GM19328 (cell line): ENCODE data around the gene NET1.

ENCODE experiments used
- ATAC-seq: cut with Tn5 transposase; IDR thresholded peaks from one replicate; pipeline ENCODE4 v1.9.1; 2021; ENCODE audit warnings: mild to moderate bottlenecking, moderate library complexity; ENCODE audit not compliant: unreplicated experiment

Gene NET1

DNA sequence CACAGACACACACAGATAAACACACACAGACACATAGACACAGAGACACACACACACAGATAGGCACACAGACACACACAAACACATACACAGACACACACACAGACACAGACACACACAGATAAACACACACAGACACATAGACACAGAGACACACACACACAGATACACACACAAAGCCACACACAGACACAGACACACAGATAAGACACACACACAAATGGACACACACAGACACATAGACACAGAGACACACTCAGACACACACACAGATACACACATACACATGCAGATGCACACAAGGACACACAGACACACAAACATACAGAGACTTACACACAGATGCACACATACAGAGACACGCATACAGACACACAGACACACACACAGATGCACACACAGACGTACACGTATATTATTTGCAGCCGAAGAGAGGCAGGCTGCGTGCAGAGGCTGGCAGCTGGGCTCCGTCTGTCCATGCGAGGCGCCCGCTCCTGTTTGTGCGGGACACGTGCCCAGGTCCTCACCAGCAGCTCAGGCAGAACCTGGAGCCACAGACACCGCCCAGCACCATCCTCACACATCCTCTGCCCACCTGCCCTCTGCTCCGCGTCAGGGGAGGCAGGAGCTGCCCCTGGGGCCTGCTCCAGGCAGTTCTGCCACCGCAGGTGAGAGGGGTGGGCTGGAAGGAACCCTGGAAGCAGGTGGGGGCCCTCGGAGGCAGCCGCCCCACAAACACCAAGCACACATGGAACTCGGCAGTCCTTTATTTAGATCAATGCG, 85.8 kb downstream of the NET1 start:
- no peak for ATAC-seq

- ATAC-seq, result no peak
Observed at GRCh38 chr10:5498791-5499492, 86.6 kb downstream of the NET1 start.

DNA sequence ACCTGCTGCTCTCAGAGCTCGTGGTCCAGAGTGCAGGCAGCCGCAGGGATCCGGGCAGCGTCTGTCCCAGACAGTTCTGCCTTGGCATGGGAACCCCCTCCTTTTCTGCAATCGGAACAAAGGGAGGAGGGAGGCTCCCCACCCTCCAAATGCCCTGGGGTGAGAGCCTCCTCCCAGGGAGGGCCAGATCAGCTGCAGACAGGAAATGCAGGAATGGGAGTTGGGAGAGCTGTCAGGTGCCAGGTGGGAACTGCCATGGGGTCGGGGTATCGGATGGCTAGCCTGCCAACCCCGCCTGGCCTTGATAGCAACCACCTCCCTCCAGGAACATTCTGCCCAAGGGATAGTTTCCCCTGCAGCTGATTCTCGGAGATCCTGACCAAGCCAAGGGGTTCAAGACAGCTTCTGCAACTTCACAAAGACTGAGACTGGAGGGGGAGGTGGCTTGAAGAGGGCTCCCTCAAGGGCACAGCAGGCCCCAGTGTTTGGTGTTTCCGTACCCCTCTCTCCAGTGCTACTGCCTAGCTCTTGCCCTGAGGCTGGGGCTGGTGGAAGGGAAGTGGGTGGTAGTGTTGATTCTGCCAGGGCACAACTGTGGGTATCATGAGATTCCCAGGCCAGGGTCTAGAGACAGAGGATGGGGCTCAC, 87.3 kb downstream of the NET1 start, which contains the start of gene CALML5:
CALML5 (minus strand) TSS at position 78 of the 648 bp plus-strand sequence. CDS start 132 bp downstream, outside the sequence.
- ATAC-seq, result no peak

GRCh38 chr10:5500162-5500670, 87.9 kb downstream of the NET1 start:
- ATAC-seq, result no peak

- ATAC-seq, result no peak
Observed at GRCh38 chr10:5500910-5501309, 88.6 kb downstream of the NET1 start.

DNA sequence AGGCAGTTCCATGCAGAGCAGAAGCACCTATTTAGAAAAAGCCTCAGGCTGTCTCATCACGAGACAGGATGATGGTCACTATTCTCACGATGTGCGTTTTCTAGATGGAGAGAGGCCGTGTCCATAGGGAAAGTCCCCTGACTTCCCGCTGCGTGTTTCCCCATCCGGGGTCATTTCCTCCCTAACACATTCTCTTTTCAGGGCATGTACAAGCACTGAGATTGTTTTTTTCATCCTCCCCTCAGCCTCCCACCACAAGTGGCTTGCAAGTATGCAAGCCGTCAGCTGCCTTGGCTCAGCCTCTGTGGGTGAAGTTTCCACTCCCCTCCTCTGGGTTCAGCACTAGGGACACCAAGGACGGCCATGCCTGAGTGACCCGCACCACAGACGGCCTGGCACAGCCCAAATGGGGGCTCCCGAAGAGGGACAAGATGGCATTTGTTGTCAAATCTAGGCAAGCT, 89.7 kb downstream of the NET1 start:
- ATAC-seq, result no peak

GRCh38 chr10:5502571-5503476, 90.5 kb downstream of the NET1 start:
- ATAC-seq, result no peak

- no peak for ATAC-seq
Observed at GRCh38 chr10:5503477-5503835, 91.1 kb downstream of the NET1 start.

DNA sequence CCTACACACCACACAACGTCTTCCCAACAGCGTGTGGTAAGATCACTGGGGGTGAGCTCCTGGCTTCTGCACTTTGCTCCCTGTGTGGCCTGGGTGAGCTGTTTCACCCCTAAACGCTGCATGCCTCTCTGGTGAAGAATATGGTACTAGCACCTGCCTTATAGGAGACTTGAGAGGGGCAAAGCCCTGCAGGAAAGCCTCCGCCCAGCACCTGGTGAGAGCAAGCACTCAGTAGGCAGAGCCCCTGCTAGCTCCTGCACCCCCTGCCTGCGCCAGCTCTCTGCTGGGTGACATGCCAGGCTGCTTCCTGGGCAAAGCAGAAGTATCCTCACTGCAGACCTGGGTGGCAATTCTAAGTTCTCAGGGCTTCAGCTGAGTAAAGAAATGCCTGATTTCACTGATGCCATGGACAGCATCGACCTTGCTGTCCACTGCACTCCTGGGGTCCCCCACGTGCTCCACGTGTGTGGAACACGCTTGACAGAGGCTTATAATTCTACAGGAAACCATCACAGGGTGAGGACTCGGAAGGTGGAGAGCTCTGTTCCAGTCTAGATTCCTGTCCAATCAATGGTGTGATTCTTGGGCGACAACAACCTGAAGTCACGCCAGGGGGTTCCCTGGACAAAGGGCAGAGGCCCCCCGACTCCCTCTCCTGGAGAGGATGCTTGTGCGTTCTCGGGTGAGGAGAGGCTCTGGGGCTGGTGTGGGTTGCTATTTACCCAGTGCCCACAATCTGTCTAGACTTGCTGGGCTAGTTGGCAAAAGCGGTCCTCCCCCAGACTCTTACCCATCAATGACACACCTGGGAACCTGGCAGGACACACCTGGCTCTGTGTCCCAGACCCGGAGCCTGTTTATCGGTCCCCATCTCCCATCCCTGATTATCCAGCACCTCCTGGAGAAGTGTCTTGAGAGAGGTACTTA, 92.1 kb downstream of the NET1 start:
- ATAC-seq, result no peak

GRCh38 chr10:5506246-5506645, 93.9 kb downstream of the NET1 start:
- ATAC-seq, result no peak

DNA sequence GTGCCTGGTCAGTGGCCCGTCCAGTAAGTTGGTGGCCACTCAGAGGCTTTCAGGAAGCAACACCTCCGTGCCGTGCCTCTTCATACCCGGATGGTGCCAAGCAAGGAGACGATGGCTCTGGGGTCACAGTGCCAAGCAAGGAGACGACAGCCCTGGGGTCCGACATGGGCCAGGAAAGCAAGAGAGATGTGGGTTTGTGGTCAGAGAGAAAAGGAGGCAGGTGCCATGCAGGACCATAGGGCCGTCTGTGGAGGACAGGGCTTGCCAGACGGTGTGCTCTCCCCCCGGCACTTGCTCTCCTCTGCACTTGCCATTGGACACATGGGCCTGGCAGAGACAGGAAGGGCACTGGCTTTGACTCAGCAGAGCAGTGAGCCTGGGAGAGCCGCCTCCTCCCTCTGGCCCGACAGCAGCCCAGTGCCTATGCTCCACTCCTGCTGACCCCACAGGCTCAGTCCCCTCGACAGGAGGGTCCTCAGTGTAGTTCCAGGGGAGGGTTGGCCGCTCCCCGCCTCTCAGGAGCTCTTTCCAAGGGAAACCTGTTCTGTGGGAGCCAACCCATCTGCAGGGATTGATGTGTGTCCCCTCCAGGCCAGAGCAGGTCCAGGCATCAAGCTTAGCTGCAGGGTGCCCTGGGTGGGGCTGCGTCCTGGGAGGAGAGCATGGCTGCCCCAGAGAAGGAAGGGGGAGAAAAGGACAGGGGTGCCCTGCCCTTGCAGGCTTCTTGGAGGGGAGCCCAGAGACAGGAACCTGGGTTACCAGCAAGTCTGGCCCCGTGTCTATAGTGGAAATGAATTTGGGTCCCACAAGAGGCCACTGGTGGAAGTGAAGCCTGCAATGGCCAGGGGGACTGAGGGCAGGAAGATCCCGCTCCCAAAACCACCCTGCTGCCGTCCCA, 94.6 kb downstream of the NET1 start:
- no peak for ATAC-seq

- ATAC-seq, result no peak
Observed at GRCh38 chr10:5507649-5508131, 95.3 kb downstream of the NET1 start.

DNA sequence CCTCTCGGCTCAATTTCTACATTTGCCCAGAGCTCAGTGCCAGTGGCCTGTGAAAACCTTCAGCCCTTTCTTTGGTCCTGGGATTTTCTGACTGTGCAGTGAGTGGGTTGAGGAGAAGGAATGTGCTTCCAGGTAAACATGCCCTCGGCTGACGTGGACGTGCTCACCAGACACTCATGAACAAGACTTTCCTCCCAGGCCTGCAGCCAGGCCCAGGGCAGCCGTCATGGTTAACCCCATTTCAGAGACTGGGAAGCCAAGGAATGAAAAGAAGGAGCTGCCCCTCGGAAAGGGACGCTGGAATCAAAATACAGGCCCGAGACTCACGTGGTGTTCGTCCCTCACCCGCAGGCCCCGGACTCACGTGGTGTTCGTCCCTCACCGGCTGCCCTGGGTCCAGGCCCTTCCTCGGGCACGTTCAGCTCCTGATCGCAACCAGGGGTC, 95.8 kb downstream of the NET1 start:
- no peak for ATAC-seq
